Gastrocnemius medialis (tissue), 4 donors: ENCODE measurements around the gene FOXO6.

Experiments used
- POLR2A ChIP-seq, 2 donors: fragments of 450-650 bp; IDR thresholded peaks; one replicate each; pipeline ENCODE4 v1.6.1; 2017; ENCODE audit warnings: antibody characterized with exemption in 2 of 2, mild to moderate bottlenecking in 2 of 2, moderate library complexity in 2 of 2
- TF ChIP-seq, protein P1 (sequence below), 5 experiments: fragments of 450-650 bp in 3 of 5; fragments of 200-600 bp in 2 of 5; sonication (generic) in 2 of 5; IDR thresholded peaks in 4 of 5; conservative IDR thresholded peaks in 1 of 5; 1 replicate in 4 of 5; 2 replicates in 1 of 5; pipeline ENCODE4 v1.5.1; 2016 to 2019; ENCODE audit warnings: antibody characterized with exemption in 5 of 5, mild to moderate bottlenecking in 3 of 5, moderate library complexity in 3 of 5

DNA sequence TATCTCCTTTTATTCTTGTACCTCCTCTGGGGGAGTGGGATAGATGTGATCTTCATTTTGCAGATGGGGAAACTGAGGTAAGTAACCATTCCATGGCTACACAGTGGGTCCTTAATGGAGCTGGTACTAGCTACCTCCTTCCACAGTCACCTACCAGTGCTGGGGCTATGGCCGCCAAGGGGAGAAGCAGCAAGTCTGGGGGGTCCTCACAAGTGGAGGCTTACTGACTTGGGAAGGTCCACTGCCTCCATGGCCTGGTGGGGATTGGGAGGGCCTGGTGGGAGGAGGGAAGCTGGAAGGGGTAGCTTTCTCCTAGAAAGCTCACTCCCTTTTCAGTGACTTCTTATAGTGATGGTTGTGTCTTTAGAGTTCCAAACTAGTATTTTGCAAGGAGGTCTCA is 5.9 kb upstream of the FOXO6 start:
- TF ChIP-seq, protein P1, sequence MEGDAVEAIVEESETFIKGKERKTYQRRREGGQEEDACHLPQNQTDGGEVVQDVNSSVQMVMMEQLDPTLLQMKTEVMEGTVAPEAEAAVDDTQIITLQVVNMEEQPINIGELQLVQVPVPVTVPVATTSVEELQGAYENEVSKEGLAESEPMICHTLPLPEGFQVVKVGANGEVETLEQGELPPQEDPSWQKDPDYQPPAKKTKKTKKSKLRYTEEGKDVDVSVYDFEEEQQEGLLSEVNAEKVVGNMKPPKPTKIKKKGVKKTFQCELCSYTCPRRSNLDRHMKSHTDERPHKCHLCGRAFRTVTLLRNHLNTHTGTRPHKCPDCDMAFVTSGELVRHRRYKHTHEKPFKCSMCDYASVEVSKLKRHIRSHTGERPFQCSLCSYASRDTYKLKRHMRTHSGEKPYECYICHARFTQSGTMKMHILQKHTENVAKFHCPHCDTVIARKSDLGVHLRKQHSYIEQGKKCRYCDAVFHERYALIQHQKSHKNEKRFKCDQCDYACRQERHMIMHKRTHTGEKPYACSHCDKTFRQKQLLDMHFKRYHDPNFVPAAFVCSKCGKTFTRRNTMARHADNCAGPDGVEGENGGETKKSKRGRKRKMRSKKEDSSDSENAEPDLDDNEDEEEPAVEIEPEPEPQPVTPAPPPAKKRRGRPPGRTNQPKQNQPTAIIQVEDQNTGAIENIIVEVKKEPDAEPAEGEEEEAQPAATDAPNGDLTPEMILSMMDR (IDR thresholded peaks at IDR 0.05 in 4 of 5, conservative IDR thresholded peaks at IDR 0.05 in 1 of 5): no peak
- TF ChIP-seq POLR2A (IDR thresholded peaks at IDR 0.05): no peak
